ENCODE measurements around the gene VAV2.

The VAV2 gene

GRCh38 chr9:133891741-133892140 lies 100.4 kb downstream of the VAV2 start:
- DNase-seq (ENCODE audit: low read depth in 2 of 2) = no peak

DNA sequence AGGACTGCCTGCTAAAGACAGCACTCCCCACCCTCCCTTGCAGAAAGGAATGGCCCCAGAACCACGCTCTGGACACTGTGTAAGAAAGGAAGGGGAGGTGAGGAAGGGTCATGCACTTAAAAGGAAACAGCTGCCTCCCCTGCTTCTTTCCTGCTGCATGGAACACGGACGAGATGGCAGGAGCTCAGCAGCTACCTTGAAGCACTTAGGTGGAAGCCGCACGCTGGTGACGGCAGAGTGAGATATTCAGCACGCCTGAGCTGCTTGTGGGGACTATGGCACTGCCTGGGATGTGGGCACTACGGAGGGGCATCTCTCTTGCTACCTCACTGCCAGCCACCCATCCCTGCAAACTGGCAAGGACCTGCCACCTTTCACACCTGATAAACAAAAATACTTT lies 101.5 kb downstream of the VAV2 start:
- no peak for DNase-seq (ENCODE audit: low read depth in 2 of 2)

GRCh38 chr9:133889584-133890301 lies 102.4 kb downstream of the VAV2 start:
- DNase-seq (ENCODE audit: low read depth in 2 of 2) = no peak

GRCh38 chr9:133888809-133889491 lies 103.2 kb downstream of the VAV2 start:
- no peak for DNase-seq (ENCODE audit: low read depth in 2 of 2)

GRCh38 chr9:133888048-133888808 lies 103.9 kb downstream of the VAV2 start:
- no peak for DNase-seq (ENCODE audit: low read depth in 2 of 2)

GRCh38 chr9:133887540-133888047 lies 104.5 kb downstream of the VAV2 start:
- no peak for DNase-seq (ENCODE audit: low read depth in 2 of 2)

DNA sequence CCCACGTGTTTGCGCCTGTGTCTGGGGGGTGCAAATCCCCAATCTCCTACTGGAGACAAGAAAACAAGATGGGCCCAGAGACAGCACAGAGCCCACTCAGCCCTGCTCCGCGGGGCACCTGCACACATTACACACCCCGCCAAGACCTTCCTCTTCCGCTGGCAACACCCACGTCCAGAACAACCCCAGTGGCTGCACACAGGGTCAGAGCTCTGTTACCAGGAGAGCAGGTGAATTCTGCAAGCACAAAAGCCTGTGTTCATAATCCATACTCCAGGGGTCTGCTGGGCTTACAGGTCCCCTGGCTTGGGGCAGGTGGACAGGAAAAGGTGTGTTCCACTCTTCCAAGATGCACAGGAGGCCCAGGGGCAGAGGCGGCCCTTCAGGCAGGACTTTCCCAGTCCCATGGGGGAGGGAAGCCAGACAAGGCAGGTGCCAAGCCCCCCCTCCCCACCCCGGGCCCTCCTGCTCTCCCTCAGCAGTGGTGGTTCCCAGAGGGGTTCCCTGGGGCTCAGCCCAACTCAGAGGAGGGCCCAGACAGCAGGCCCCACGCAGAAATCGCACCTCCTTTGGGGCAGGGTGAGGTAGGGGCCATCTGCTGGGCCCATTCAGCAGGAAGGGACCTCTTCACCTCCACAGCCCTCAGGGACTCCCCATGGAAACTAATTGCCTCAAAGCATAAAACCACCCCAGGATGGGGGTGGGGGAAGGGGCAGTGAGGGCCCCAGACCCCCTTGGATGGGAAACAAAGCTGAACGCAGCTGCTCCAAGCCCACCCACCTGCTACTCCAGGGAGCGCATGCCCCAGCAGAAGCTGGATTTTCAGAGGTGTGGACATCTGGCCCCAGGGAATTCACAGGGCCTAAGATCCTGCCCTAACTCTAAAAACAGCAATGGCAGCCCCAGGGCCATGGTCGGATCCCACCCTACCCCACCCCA lies 105.3 kb downstream of the VAV2 start:
- DNase-seq (ENCODE audit: low read depth in 2 of 2) = no peak

DNA sequence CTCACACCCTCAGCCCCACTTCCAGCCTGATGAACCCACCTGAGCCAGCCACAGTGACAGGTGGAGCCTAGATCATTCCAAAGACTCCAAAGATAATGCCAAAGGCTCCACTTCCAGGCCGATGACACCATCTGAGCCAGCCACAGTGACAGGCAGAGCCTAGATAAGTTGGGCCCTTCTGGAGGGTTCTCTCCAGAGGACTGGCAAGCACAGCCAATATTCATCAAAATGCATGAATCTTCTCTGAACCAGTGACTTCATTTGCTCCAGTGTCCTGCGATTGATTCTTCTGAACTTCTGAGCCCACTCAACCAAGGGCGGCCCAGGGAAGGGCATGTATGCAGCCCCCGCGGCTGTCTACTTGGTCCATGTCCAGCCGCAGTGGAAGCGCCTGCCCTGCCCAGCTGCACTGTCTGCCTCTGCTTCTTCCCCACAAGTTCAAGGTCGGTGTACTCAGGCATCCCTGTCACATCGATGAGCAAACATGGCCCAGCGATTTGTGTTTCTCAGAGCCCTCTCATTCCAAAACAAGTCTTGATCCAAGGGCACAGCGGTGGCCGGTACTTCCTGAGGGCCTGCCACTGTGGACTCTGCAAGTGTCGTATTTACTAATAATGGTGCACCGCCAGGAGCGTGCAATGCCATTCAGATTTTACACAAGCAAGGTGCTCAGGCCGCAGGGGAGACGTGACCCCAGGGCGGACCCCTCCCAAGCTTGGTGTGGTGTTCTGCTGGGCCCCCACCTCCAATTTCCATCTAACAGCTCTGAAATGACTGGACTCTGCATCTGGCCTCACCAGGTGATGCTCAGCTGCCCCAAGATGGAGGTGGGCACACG lies 107.0 kb downstream of the VAV2 start:
- DNase-seq (ENCODE audit: low read depth in 2 of 2) = no peak

GRCh38 chr9:133882849-133883755 lies 109.0 kb downstream of the VAV2 start:
- no peak for DNase-seq (ENCODE audit: low read depth in 2 of 2)

DNA sequence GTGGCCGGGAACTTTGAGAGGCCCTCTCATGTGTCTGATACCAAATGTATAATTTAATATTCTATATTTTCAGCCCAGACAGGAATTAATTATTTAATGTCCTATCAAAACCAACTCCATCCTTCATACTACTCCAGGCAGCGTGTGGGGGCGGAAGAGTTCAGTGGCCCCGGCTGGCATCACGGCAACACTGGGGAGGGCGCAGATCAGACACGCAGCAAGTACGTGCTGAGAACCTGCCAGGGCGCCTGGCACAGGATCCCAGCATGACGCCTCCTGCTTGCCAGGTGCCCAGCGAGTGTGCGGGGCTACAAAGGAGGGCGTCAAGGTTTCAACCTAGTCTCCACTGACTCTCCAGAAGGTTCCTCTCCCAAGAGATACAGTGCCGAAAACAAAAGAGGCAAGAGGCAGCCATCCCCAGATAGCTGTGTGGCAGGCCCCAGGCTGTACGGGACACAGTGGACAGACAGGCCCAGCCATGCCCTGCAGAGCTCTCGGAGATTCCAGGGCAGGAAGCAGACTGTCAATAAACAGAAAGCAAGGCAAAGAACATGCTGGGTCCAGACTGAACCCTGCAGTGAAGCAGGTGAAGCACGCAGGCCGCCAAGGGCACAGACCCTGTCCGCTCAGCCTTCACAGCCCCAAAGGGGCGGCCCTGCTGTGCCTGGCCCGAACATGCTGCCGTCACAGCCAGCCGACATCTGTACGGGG lies 110.3 kb downstream of the VAV2 start:
- no peak for DNase-seq (ENCODE audit: low read depth in 2 of 2)

- DNase-seq (ENCODE audit: low read depth in 2 of 2) = no peak
These were observed 111.1 kb downstream of the VAV2 start for GRCh38 chr9:133880851-133881661.

DNA sequence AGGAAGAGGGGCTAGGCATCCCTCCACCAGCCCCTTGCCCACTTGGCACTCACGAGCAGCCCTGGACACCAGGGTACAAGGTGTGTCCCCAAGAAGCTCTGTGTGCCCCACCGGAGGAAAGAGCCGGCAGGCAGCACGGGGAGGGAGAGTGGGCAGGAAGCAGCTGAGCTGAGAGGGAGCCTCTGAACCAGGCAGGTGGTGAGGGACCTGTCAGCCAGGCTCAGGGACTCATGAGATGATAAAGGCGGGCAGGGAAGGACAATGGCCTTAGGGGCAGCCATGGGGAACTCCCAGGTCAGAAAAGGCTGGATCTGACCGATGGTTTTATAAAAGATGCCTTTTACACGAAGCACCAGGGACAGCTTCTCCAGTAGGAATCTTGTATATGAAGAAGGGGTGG lies 112.0 kb downstream of the VAV2 start:
- DNase-seq (ENCODE audit: low read depth in 2 of 2) = no peak

GRCh38 chr9:133879615-133880014 lies 112.5 kb downstream of the VAV2 start:
- no peak for DNase-seq (ENCODE audit: low read depth in 2 of 2)

- DNase-seq (ENCODE audit: low read depth in 2 of 2) = no peak
These were observed 113.7 kb downstream of the VAV2 start for GRCh38 chr9:133878402-133878801.

GRCh38 chr9:133877967-133878366 lies 114.2 kb downstream of the VAV2 start:
- DNase-seq (ENCODE audit: low read depth in 2 of 2) = no peak

DNA sequence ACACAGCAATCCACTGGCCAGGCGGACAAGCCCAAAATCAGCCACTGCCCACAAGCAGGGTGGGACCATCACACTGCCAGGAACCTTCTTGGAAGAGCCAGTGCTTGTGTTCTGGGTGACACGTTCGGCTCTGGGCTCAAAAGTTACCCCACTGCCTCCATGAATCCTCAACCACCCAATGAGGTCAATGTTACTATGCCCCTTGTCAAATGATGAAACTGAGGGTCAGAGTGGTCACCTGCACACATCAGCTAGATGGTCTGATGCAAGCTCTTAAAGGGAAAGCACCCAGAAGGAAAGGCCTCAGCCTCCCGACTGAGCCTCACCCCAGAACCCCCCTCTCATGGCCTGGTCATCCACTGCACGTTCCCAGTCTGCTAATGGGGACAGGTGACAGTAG lies 114.8 kb downstream of the VAV2 start:
- DNase-seq (ENCODE audit: low read depth in 2 of 2) = no peak

GRCh38 chr9:133876836-133877235 lies 115.3 kb downstream of the VAV2 start:
- no peak for DNase-seq (ENCODE audit: low read depth in 2 of 2)

GRCh38 chr9:133876144-133876543 lies 116.0 kb downstream of the VAV2 start:
- DNase-seq (ENCODE audit: low read depth in 2 of 2) = no peak
